CD4-positive, alpha-beta memory T cell (primary cell): Measurements from ENCODE around the gene PPM1A. TPM values are rescaled to one million over a fixed set of nuclear protein-coding genes. Genes with fewer than 3 reads are reported as not detected.

Experiments
- CTCF ChIA-PET: fragments of 350-600 bp; sonication (Branson Sonifier 250); formaldehyde crosslinking; loops from one replicate; lab custom pipeline; 2021; ENCODE audit warnings: inconsistent platforms; ENCODE audit not compliant: partially characterized antibody; lab: Charles Lee
- POLR2A ChIA-PET: fragments of 350-600 bp; sonication (Branson Sonifier 250); formaldehyde crosslinking; loops from one replicate; lab custom pipeline; 2021; ENCODE audit not compliant: partially characterized antibody; lab: Charles Lee
- DNase-seq, 5 donors: peaks; one replicate each; pipeline versions ENCODE4 v3.0.0 to v3.0.0-alpha.2; 2020 to 2022; ENCODE audit warnings: mixed read lengths in 1 of 5
- H3K27ac ChIP-seq: one replicate; pipeline ENCODE4 v1.7.0; 2013; ENCODE audit warnings: low read depth, low read length
- H3K27me3 ChIP-seq: 2 replicates; pipeline ENCODE4 v1.7.0; 2013; ENCODE audit warnings: mild to moderate bottlenecking, low read length, moderate library complexity; ENCODE audit not compliant: insufficient read depth
- H3K36me3 ChIP-seq: 2 replicates; pipeline ENCODE4 v1.7.0; 2013; ENCODE audit warnings: mild to moderate bottlenecking, low read length, moderate library complexity; ENCODE audit not compliant: insufficient read depth
- H3K4me1 ChIP-seq: 2 replicates; pipeline ENCODE4 v1.7.0; 2013; ENCODE audit warnings: mild to moderate bottlenecking, low read length, moderate library complexity; ENCODE audit not compliant: insufficient read depth
- H3K4me3 ChIP-seq, 2 donors: one replicate each; pipeline ENCODE4 v1.7.0; 2013; ENCODE audit warnings: low read length in 2 of 2, mild to moderate bottlenecking in 1 of 2
- H3K9me3 ChIP-seq, 2 donors: one replicate each; pipeline ENCODE4 v1.7.0; 2013; ENCODE audit warnings: low read length in 2 of 2, control low read depth in 1 of 2; ENCODE audit not compliant: control insufficient read depth in 1 of 2
- H3K27ac Mint-ChIP-seq, 7 donors: one replicate each; pipeline ENCODE4 v1.8.0; 2020 to 2021; ENCODE audit warnings: mixed read lengths in 7 of 7, mild to moderate bottlenecking in 6 of 7, inconsistent platforms in 3 of 7, moderate library complexity in 3 of 7
- H3K27me3 Mint-ChIP-seq, 2 donors: one replicate each; pipeline ENCODE4 v1.8.0; 2020 to 2021; ENCODE audit warnings: mixed read lengths in 2 of 2
- H3K36me3 Mint-ChIP-seq, 2 donors: one replicate each; pipeline ENCODE4 v1.8.0; 2020 to 2021; ENCODE audit warnings: mixed read lengths in 2 of 2, inconsistent platforms in 1 of 2, mild to moderate bottlenecking in 1 of 2
- H3K4me1 Mint-ChIP-seq, 4 donors: one replicate each; pipeline ENCODE4 v1.8.0; 2020 to 2021; ENCODE audit warnings: mixed read lengths in 4 of 4, mild to moderate bottlenecking in 1 of 4
- H3K4me3 Mint-ChIP-seq, 8 donors: one replicate each; pipeline ENCODE4 v1.8.0; 2020 to 2021; ENCODE audit warnings: mixed read lengths in 8 of 8, mild to moderate bottlenecking in 7 of 8, moderate library complexity in 6 of 8, inconsistent platforms in 3 of 8
- H3K9me3 Mint-ChIP-seq, 8 donors: one replicate each; pipeline ENCODE4 v1.8.0; 2020 to 2021; ENCODE audit warnings: mixed read lengths in 8 of 8, mild to moderate bottlenecking in 5 of 8, inconsistent platforms in 3 of 8, moderate library complexity in 1 of 8
- intact Hi-C: fragments of 100-400 bp; cut with micrococcal nuclease; formaldehyde crosslinking; loops from one replicate; pipeline ENCODE4 v1.15.1; 2023
- polyA plus RNA-seq, 2 donors: library from polyadenylated mRNA; unstranded; fragments of 300-500 nt; fragmentation: Illumina TruSeq; gene quantifications; one replicate each; pipeline ENCODE4 v1.2.3, GENCODE V29; 2021
- total RNA-seq, 2 experiments: library from RNA; stranded (reverse); gene quantifications; one replicate each; pipeline ENCODE4 v1.2.3, GENCODE V29; 2021

PPM1A gene
- total and polyA plus RNA-seq, 4 experiments from 2014 or later, result 14.8 to 48.5 (median 33.6) TPM

DNA sequence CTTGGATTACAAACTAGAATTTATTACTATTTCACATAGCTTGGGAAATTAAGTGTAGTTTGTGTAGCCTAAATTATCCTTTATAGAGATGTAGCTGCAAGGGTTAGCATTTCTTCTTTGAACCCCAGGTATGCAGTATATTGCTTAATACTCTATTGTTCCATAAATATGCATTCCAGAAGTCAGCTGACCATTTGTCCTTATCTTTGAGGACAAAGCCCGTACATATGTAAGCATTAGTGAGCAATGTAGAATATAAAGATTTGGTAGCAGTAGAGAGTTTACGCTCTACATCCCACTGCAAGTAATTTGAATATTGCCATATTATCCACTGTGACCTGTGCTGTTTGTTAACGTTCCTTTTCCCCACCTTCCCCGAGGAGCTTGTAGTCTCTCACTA, 26.9 kb downstream of the PPM1A start:
- Histone ChIP-seq H3K36me3 (no peaks in the 10 kb centered on the region), H3K27me3 (no peaks in the 10 kb centered on the region), H3K27ac (no peak overlapping the region), H3K4me3 (no peak overlapping the region), H3K9me3 (no peaks in the 10 kb centered on the region), H3K4me1 (peaks cover 34% of the 10 kb centered on the region)
- Mint-ChIP-seq H3K4me3 (peak overlapping the region in 1 of 8 donors; percentile 3), H3K9me3 (no peaks in the 10 kb centered on the region), H3K27me3 (no peaks in the 10 kb centered on the region), H3K4me1 (peaks cover 47 to 77% (median 65%) of the 10 kb centered on the region in 4 donors), H3K27ac (no peak overlapping the region), H3K36me3 (peaks cover 8 to 16% of the 10 kb centered on the region in 2 donors)
- no peak for DNase-seq
- ChIA-PET POLR2A (interaction anchor here (1.2 kb wide), 1 partner anchor 11 kb away, joined by 3 read pairs; no protein-coding TSS in a partner anchor), CTCF (interaction anchor here (1.9 to 3.4 kb wide), 2 partner anchors 10 to 56 kb away, joined by 5 to 14 read pairs; no protein-coding TSS in a partner anchor)
- intact Hi-C loops, result no loop called here

DNA sequence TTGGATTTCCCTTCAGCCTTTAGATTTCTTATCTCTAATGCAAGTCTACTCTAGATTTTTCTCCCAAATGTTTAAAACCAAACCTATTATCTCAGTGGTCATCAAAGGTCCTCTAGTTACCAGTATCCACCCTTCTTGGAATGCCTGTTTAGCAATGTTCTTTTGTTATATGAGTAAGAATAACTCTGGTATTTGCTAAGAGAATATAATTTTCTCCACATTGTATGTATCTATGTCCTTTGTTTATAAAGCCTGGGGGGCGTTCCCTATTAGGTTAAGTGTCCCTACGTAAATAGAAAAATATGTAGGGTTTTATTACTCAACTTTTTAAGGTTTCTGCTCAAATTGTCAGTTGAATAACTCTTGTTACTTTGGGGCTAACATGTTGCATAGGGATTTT, 27.3 kb downstream of the PPM1A start:
- peaks cover 6 to 12% of the 10 kb centered on the region in 2 donors for H3K36me3 Mint-ChIP-seq
- DNase-seq, result no peak
- no peak overlapping the region for H3K4me3 ChIP-seq
- peaks cover 30% of the 10 kb centered on the region for H3K4me1 ChIP-seq
- no peak overlapping the region for H3K27ac ChIP-seq
- H3K9me3 Mint-ChIP-seq, result no peaks in the 10 kb centered on the region
- peaks cover 44 to 76% (median 61%) of the 10 kb centered on the region in 4 donors for H3K4me1 Mint-ChIP-seq
- ChIA-PET POLR2A (interaction anchor here (1.2 kb wide), 1 partner anchor 10 kb away, joined by 3 read pairs; no protein-coding TSS in a partner anchor), CTCF (interaction anchor here (1.9 to 3.4 kb wide), 2 partner anchors 10 to 56 kb away, joined by 5 to 14 read pairs; no protein-coding TSS in a partner anchor)
- H3K27me3 Mint-ChIP-seq, result no peaks in the 10 kb centered on the region
- intact Hi-C loops, result no loop called here
- no peaks in the 10 kb centered on the region for H3K9me3 ChIP-seq
- H3K27ac Mint-ChIP-seq, result no peak overlapping the region
- no peaks in the 10 kb centered on the region for H3K27me3 ChIP-seq
- H3K36me3 ChIP-seq, result no peaks in the 10 kb centered on the region
- peak overlapping the region in 1 of 8 donors; percentile 3 for H3K4me3 Mint-ChIP-seq

- Histone ChIP-seq H3K9me3 (no peaks in the 10 kb centered on the region), H3K4me1 (peaks cover 21% of the 10 kb centered on the region), H3K27me3 (no peaks in the 10 kb centered on the region), H3K4me3 (no peak overlapping the region), H3K36me3 (peaks cover 4% of the 10 kb centered on the region), H3K27ac (no peak overlapping the region)
- DNase-seq, result no peak
- Mint-ChIP-seq H3K9me3 (no peaks in the 10 kb centered on the region), H3K4me3 (no peak overlapping the region), H3K27ac (no peak overlapping the region), H3K36me3 (peaks cover 15 to 21% of the 10 kb centered on the region in 2 donors), H3K4me1 (peaks cover 40 to 70% (median 56%) of the 10 kb centered on the region in 4 donors), H3K27me3 (no peaks in the 10 kb centered on the region)
- intact Hi-C loops, result no loop called here
- ChIA-PET POLR2A (no interaction called here), CTCF (interaction anchor here (1.9 to 3.4 kb wide), 2 partner anchors 12 to 54 kb away, joined by 5 to 14 read pairs; no protein-coding TSS in a partner anchor)
Observed at GRCh38 chr14:60277605-60278190, 28.7 kb downstream of the PPM1A start.

GRCh38 chr14:60278350-60278749, 29.3 kb downstream of the PPM1A start:
- CTCF ChIA-PET, result no interaction called here
- Mint-ChIP-seq H3K9me3 (no peaks in the 10 kb centered on the region), H3K36me3 (peaks cover 21 to 28% of the 10 kb centered on the region in 2 donors), H3K27ac (no peak overlapping the region), H3K4me1 (peaks cover 36 to 67% (median 54%) of the 10 kb centered on the region in 4 donors), H3K4me3 (no peak overlapping the region), H3K27me3 (no peaks in the 10 kb centered on the region)
- no peak for DNase-seq
- Histone ChIP-seq H3K27ac (no peak overlapping the region), H3K4me1 (peaks cover 15% of the 10 kb centered on the region), H3K9me3 (no peaks in the 10 kb centered on the region), H3K4me3 (no peak overlapping the region), H3K27me3 (no peaks in the 10 kb centered on the region), H3K36me3 (peaks cover 11% of the 10 kb centered on the region)
- intact Hi-C loops, result no loop called here
- POLR2A ChIA-PET, result no interaction called here

DNA sequence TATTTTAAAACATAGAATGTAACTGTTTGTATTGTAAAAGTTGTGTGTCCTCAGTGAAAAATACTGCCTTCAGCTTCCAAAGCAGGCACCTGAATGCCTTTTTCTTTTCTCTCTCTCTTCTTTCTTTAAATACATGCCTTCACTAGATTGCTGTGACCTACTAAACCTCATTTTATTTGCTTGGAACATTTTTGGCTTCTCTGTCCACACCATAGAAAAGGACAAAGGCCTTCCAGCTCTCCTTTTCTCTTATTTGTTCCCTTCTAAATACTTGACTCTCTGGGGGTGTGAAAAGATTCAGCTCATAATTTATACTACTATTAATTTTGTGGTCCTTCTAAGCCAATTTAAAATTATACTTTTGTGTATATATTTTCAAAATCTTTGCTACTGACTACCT, 38.4 kb downstream of the PPM1A start:
- H3K4me3 Mint-ChIP-seq, result no peak overlapping the region
- peaks cover 0 to 9% (median 5%) of the 10 kb centered on the region in 4 donors for H3K4me1 Mint-ChIP-seq
- no peaks in the 10 kb centered on the region for H3K27me3 Mint-ChIP-seq
- peaks cover 40 to 54% of the 10 kb centered on the region in 2 donors for H3K36me3 Mint-ChIP-seq
- Histone ChIP-seq H3K4me1 (no peaks in the 10 kb centered on the region), H3K27ac (no peak overlapping the region), H3K4me3 (no peak overlapping the region), H3K36me3 (peaks cover 23% of the 10 kb centered on the region), H3K9me3 (no peaks in the 10 kb centered on the region), H3K27me3 (no peaks in the 10 kb centered on the region)
- H3K27ac Mint-ChIP-seq, result peak overlapping the region in 1 of 7 donors; percentile 35
- ChIA-PET POLR2A (interaction anchor here (1.3 kb wide), 1 partner anchor 11 kb away, joined by 3 read pairs; no protein-coding TSS in a partner anchor), CTCF (interaction anchor here (0.6 kb wide), 1 partner anchor 101 kb away, joined by 5 read pairs; no protein-coding TSS in a partner anchor)
- H3K9me3 Mint-ChIP-seq, result no peaks in the 10 kb centered on the region
- DNase-seq, result no peak
- intact Hi-C loops, result loop anchor here (5.0 kb wide), 1 partner anchor 35 kb away; no protein-coding TSS in a partner anchor

DNA sequence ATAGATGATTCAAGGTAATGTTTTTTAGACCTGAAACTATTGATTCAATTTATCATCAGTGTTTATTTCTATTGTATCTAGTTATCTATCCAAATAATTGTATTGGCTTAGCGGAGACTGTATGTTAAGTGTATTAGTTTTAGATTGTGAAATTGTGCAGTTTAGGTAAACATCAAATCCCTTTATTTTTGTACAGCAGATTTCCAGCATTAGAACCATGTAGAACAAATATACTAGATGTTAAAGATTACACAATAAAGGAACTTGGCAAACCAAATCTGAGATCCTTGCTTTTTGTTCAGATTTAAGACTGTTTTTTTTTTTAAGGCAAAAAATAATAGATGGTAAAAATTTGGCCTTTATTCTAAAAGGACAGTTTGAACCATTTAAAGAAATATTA, 39.3 kb downstream of the PPM1A start:
- intact Hi-C loops, result loop anchor here (5.0 kb wide), 1 partner anchor 36 kb away; no protein-coding TSS in a partner anchor
- H3K4me1 ChIP-seq, result no peaks in the 10 kb centered on the region
- Mint-ChIP-seq H3K4me3 (no peak overlapping the region), H3K4me1 (peaks cover 0 to 2% (median 0%) of the 10 kb centered on the region in 4 donors), H3K9me3 (no peaks in the 10 kb centered on the region), H3K36me3 (peaks cover 40 to 54% of the 10 kb centered on the region in 2 donors), H3K27ac (peak overlapping the region in 1 of 7 donors; percentile 18), H3K27me3 (no peaks in the 10 kb centered on the region)
- no peaks in the 10 kb centered on the region for H3K27me3 ChIP-seq
- DNase-seq, result no peak
- ChIA-PET CTCF (no interaction called here), POLR2A (no interaction called here)
- H3K9me3 ChIP-seq, result no peaks in the 10 kb centered on the region
- H3K4me3 ChIP-seq, result no peak overlapping the region
- no peak overlapping the region for H3K27ac ChIP-seq
- H3K36me3 ChIP-seq, result peaks cover 16% of the 10 kb centered on the region

GRCh38 chr14:60294411-60295069, 45.5 kb downstream of the PPM1A start:
- Mint-ChIP-seq H3K36me3 (peaks cover 24 to 34% of the 10 kb centered on the region in 2 donors), H3K4me1 (no peaks in the 10 kb centered on the region), H3K4me3 (no peak overlapping the region), H3K27me3 (no peaks in the 10 kb centered on the region), H3K27ac (no peak overlapping the region), H3K9me3 (no peaks in the 10 kb centered on the region)
- no peak for DNase-seq
- intact Hi-C loops, result loop anchor here (5.0 kb wide), 1 partner anchor 38 kb away; no protein-coding TSS in a partner anchor
- Histone ChIP-seq H3K4me3 (no peak overlapping the region), H3K36me3 (peaks cover 16% of the 10 kb centered on the region), H3K27ac (no peak overlapping the region), H3K9me3 (no peaks in the 10 kb centered on the region), H3K27me3 (no peaks in the 10 kb centered on the region), H3K4me1 (no peaks in the 10 kb centered on the region)
- CTCF ChIA-PET, result interaction anchor here (1.0 kb wide), 1 partner anchor 37 kb away, joined by 3 read pairs; no protein-coding TSS in a partner anchor
- POLR2A ChIA-PET, result no interaction called here
